Measurements from ENCODE around the gene IFT80.

Gene IFT80

DNA sequence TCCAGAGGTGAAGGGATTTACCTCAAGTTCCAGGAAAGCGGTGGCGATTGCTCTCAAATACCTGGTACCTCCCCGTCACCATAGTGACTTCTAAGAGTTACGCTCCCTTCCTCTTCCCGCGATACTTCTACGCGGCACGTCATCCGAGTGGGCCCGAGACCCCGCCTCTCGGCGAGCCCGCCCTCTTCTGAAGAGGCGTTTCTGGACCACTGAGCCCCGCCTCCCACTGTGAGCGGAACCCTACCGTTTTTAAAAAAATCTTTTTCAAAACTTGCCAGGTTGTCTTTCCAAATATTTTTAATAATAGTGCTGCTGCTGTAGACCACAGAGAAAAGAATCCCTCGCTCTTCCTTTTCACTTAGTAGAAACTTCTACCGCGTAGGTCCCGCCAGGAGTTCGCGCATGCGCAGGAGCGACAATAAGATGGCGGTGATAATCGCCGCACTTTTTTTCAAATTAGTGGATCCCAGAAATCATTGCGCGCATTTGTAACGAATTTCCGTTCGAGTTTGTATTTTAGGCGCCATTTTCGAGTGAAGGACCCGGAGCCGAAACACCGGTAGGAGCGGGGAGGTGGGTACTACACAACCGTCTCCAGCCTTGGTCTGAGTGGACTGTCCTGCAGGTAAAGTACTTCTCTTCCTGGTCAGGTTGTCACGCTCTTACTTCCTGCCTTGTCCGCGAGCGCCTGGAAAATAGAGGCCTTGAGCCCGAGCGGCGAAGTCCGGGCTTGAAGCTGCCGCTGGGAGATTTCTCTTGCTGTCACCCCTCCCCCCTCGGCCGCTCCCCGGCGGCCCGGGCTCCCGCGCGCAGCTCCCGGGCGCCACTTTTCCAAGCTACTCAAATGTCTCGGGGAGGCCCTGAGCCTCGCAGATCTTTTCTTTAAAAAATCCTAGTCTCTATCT is at the start of gene IFT80, which contains the start of gene SMC4:
TSS of gene IFT80 (minus strand) at position 101 of the 905 bp plus-strand sequence. CDS start 14,625 bp downstream, outside the sequence.
TSS of gene SMC4 (plus strand) at position 526 of the 905 bp plus-strand sequence. CDS start 1,177 bp downstream, outside the sequence.
- in situ Hi-C loops (cut with MboI; ENCODE audit: low sequenced_read_pairs) = no loop called here

DNA sequence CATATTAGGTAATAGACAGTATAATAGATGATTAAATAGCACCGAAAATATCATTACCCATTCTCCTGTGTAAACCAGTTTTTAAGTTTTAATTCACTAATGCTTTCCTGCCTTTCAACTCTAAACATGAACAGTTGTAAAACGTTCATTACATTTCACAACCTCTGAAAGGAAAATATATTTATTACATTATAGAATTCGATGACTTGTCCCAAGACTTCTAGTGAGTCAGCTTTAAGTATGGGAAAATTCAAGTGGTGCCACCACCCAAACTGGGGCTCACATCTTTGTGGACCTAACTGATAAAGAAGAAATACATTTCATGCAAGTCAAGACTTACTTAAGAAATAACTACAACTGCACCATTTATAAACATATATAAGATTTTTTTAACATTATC is 48.5 kb upstream of the IFT80 start:
- in situ Hi-C loops (cut with MboI; ENCODE audit: low sequenced_read_pairs) = no loop called here

DNA sequence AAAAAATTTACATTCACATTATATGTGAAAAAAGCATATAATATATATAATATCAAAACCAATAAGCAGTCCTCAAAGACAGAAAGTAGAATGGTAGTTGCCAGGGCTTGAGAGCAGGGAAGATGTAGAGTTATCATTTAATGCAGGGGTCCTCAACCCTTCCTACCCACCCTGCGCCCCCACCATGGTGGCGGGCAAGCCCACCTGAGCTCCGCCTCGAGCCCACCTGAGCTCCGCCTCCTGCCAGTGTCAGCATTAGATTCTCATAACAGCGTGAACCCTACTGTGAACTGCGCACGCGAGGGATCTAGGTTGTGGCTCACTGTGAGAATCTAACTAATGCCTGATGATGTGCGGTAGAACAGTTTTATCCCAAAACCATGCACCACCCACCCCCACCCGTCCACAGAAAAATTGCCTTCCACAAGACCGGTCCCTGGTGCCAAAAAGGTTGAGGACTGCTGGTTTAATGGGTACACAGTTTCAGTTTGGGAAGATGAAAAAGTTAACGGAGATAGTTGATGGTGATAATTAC is 47.6 kb upstream of the IFT80 start:
- in situ Hi-C loops (cut with MboI; ENCODE audit: low sequenced_read_pairs) = no loop called here

DNA sequence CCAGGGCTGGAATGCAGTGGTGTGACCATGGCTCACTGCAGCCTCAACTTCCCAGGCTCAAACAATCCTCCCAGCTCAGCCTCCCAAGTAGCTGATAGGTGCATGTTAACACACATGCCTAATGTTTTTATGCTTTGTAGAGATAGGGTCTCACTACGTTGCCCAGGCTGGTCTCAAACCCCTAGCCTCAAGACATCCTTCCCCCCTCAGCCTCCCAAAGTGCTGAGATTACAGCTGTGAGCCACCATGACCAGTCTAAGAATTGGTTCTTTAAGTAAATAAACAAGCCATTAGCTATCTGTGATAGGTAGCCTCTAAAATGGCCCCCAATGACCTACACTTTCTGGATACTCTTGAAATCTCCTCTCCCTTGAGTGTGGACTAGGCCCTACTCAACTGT is 46.8 kb upstream of the IFT80 start:
- in situ Hi-C loops (cut with MboI; ENCODE audit: low sequenced_read_pairs) = no loop called here

DNA sequence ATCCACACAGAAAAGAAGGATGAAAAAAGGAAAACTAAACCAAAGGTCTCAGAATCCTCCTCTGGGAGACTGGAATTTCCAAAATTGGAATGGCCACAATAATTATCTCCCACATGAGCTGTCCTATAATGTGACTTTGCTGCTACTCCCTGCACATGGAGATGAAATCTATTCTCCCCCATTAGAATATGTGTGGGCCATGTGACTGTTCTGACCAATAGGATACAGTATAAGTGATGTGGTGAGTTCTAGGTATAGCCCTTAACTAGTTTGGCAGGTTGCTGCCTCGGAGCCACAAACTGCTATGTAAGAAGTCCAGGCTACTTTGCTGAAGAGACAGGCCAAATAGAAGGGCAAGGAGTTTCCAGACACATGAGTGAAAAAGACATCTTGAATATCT is 45.4 kb upstream of the IFT80 start:
- in situ Hi-C loops (cut with MboI; ENCODE audit: low sequenced_read_pairs) = no loop called here

DNA sequence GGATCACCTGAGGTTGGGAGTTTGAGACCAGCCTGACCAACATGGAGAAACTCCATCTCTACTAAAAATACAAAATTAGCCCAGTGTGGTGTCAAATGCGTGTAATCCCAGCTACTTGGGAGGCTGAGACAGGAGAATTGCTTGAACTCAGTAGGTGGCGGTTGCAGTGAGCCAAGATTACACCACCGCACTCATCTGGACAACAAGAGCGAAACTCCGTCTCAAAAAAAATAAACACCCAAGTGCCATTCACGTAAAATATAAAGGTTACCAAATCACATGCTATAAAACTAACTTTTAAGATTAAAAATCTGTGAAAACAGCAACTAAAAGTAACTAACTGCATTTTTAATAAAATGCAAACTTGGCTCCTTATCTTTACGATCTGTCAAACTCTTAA is 41.7 kb upstream of the IFT80 start:
- in situ Hi-C loops (cut with MboI; ENCODE audit: low sequenced_read_pairs) = no loop called here

DNA sequence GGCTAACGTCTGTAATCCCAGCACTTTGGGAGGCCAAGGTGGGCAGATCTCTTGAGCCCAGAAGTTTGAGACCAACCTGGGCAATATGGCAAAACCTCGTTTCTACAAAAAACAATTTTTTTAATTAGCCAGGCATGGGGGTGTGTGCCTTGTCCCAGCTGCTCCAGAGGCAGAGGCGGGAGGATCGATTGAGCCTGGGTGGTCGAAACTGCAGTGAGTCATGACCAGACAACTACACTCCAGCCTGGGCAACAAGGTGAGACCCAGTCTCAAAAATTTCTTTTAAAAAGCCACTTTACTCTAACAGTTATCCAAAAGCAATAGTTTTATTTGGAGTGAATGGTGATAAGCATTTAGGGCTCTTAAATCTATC is 38.0 kb upstream of the IFT80 start:
- in situ Hi-C loops (cut with MboI; ENCODE audit: low sequenced_read_pairs) = no loop called here

DNA sequence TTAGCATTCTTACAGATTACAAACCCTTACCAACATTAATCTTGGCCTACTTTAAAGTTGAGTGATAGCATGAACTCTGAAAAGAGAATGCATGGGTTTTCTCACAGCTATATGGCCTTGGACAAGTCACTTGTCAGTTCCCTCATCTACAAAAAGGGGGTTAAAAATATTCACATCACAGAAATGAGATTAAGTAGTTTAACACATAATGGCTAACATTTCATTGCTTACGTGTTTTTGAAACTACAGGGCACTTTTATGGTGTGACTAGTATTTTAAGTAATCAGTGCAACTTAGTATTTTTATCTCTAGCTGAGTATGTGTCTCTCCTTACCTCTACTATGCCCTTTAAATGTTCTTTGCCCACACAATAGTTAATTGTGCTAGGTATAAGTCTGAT is 36.7 kb upstream of the IFT80 start:
- in situ Hi-C loops (cut with MboI; ENCODE audit: low sequenced_read_pairs) = no loop called here

DNA sequence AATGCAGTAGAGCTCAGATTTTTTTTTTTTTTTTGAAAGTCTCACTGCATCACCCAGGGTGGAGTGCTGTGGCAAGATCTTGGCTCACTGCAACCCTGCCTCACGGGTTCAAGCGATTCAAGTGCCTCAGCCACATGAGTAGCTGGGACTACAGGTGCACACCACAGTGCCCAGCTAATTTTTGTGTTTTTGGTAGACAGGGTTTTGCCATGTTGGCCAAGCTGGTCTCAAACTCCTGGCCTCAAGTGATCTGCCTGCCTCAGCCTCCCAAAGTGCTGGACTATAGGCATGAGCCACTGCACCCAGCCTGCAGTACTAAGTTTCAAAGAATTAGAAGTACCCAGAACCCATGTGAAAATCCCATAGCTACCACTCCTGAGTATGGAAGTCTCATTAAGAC is 36.1 kb upstream of the IFT80 start:
- in situ Hi-C loops (cut with MboI; ENCODE audit: low sequenced_read_pairs) = no loop called here

DNA sequence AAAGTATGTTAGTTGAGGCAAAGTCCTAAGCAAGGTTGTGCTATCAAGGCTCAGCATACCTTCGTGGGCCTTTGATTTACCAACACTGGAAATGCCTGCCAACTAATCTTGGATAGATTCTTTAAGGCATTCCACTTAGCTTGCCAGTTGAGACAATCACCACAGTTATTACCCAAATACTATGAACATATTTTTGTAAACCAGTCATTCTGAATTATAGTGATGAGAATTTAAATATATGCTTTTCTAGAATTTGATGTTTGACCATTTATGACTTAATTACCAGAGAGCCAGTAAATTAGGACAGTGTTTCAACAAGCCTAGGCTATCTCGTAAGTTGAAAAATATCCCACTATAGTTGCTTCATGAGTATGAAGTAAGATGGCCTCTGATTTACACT is 35.0 kb upstream of the IFT80 start:
- in situ Hi-C loops (cut with MboI; ENCODE audit: low sequenced_read_pairs) = no loop called here

DNA sequence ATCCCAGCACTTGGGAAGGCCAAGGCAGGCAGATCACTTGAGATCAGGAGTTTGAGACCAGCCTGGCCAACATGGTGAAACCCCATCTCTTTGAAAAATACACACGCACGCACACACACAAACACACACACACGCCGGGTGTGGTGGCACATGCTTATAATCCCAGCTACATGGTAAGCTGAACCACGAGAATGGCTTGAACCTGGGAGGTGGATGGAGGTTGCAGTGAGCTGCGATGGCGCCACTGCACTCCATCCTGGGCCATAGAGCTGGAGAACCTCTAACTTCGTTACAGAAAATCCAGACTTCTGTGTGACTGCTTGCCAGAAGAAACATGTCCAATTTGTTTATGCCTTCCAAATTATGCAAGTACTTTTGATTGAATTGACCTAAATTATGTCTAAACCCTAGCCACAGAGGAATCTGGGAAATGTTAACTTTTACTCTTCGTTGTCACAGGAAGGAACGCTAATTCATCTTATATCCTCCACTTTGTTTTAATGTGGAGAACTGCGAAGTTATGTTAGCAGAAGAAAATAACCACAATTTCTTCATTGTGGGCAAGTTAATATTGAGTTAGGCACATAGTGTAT is 28.9 kb upstream of the IFT80 start:
- in situ Hi-C loops (cut with MboI; ENCODE audit: low sequenced_read_pairs) = no loop called here

DNA sequence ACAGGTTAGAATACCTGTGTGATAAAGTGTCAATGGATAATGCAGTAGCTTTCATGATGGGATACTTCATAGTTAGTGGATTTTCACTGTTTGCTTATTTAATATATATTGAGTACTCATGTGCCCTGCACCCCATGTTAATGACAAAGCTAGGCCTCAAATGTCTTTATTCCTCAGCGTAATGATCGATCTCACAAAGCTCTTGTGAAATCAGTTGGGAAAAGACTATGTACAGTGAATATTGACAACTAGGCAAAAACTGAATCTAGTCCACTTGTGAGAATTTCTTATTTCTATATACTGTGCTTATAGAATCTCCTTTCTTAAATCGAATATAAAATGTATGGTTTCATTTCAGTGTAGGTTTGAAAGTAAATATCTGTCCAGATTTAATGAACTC is 18.3 kb upstream of the IFT80 start:
- in situ Hi-C loops (cut with MboI; ENCODE audit: low sequenced_read_pairs) = no loop called here

DNA sequence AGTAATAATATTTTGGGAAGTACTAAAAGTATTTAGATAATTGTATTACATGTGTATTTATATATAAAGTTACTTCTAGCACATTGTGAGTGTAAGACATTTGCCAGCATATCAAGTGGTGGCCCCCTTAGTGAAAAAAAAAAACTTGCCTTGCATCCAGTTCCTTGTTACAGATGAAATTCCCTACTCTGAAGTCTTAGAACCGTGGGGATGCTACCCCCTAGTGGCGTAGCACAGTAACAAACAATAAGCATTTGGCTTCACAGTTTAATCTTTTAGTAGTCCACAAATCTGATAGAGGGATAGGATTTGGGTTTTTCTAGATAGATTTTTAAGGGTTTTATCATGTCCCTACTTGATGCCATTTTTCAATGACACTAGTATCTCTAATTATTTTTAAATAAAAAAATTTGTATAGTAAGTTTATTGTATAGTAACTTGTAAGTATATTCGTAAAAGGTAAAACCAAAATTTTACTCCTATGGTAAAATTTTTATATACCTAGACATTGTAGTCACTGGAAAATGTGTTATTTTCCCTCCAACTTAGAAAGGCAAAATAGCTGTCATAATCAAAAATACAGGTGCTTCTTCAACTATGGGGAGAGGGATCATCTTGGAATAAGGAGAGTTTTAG is 14.7 kb upstream of the IFT80 start:
- in situ Hi-C loops (cut with MboI; ENCODE audit: low sequenced_read_pairs) = no loop called here

DNA sequence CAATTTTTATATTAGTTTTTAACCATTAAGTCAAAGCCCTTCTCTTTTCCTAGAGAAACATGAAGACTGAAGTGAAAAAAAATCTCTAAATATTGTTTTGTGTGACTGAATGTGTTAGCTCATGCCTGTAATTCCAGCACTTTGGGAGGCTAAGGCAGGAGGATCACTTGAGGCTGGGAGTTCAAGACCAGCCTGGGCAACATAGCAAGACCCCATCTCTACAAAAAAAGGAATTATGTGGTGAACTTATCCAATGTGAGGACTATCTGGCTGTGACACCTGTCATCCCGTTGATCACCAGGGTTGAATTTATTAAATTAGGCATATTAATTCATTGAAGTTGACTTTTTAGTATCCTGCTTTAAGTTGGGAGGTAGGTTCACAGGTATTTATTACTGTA is 13.5 kb upstream of the IFT80 start:
- in situ Hi-C loops (cut with MboI; ENCODE audit: low sequenced_read_pairs) = no loop called here

DNA sequence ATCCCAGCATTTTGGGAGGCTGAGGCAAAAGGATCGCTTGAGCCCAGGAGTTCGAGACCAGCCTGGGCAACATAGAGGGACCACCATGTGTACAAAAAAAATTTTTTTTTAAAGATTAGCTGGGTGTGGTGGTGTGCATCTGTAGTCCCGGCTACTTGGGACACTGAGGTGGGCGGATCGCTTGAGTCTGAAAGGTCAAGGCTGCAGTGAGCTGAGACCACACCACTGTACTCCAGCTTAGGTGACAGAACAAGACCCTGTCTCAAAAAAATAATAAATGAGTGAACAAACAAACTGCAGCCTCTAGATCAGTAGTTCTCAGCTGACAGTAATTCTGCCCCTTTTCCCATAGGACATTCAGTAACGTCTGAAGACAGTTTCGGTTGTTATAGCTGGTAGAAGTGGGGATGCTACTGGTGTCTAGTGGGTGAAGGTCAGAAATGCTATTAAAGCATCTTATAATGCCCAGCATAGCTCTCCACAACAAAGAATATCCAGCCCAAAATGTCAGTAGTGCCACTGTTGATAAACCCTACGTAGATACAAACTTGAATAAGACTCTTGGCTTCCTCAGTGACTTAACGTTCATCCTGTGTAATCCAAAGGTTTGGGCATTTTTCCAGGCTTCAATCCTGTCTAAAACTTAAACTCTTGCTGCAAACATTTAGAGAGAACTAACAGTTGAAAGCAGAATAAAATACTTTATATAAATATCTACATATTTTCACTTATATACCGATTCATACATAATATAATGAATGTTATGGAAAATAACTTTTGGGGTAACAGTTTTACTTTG is 11.0 kb upstream of the IFT80 start:
- in situ Hi-C loops (cut with MboI; ENCODE audit: low sequenced_read_pairs) = no loop called here

DNA sequence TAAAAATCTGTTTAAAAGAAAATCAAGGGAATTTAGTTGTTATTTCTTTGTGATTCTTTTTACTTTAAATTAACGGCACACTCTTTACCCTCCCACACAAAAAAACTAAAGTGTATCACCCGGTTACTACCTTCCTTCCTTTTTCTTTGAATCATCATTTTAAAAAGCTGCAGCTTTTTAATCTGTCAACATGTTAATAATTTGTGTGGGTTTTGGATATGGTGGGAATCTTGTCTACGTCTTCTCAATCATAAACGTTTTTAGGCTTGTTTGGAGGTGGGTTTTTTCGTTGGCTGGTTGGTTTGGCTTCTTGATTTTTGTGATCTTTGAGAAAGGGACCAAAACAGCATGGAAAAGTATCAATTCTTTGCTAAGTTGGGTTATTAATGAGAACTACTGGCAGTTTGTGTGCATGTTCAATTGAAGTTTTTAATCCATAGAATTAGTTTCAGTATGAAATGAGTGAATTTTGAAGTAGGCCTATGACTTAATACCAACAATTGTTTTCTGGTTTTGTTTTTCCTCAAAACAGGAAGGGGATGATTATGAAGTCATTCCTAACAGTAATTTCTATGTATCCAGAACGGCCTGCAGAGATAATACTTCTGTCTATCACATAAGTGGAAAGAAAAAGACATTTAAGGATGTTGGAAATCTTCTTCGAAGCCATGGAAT is 4.9 kb upstream of the IFT80 start:
- in situ Hi-C loops (cut with MboI; ENCODE audit: low sequenced_read_pairs) = no loop called here

DNA sequence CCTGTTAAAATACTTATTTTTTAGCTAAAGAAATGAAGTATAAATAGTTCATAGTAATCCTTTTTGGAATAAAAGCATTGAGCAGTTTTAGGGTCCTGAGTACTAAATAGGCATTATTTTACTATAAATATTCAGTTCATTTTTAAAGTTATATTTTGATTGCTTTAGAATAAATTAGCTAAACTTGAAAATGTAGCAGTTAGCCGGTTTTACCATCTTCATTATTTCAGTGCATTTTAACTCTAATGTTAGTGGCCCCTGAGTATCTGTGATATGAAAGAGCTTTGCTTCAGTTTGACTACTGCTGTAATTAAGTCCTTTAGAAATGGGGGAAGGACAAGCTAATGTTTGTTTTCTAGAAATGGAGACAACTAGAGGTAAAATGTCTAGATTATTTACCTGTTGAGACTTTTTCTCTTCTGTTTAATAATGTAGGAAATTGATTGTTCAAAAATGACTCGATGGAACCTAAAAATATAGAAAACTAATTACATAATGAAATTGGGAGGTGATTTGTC is 4.1 kb upstream of the IFT80 start:
- in situ Hi-C loops (cut with MboI; ENCODE audit: low sequenced_read_pairs) = no loop called here

DNA sequence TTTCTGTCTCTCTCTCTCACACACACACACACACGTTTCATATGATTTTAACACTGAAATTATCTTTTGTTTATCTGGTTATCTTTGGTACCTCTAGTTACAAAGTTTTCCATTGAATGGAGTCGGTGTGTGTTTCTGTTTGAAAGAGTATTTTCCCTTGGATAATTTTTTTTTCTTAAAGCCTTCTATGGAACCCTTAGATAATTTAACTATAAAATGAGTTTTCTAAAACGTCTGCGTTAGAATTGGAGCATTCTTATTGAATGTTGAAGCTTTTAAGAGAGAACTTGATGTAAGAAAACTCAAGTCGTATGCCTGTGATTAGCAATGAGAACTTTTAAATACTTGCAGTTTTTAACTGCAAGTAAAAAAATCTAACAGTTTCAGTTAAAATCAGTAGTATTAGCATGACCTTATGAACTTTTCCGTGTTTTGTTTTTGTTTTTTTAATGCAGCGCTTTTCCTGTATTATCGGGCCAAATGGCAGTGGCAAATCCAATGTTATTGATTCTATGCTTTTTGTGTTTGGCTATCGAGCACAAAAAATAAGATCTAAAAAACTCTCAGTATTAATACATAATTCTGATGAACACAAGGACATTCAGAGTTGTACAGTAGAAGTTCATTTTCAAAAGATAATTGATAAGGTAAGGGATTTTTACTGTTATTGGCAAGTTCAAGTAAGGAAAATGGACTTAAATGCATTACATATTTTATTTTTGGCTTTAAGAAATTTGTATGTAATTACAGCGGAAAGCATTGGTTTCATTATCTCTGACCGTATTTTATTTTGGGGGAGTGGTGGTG is 3.4 kb upstream of the IFT80 start:
- in situ Hi-C loops (cut with MboI; ENCODE audit: low sequenced_read_pairs) = no loop called here

Data from hTERT RPE-1 (cell line).